ENCODE data around the gene PPIL1. TPM values are rescaled to one million over a fixed set of nuclear protein-coding genes. Genes with fewer than 3 reads are reported as not detected.

Gene PPIL1
- total RNA-seq, 1 experiment from 2014 or later: 72.0 TPM

GRCh38 chr6:36855750-36856149 is 18.9 kb downstream of the PPIL1 start:
- DNase-seq (ENCODE audit: low spot score): no peak
- Histone ChIP-seq H3K36me3 (ENCODE audit: insufficient read depth, low read length, poor library complexity, severe bottlenecking) (peaks cover 37% of the 10 kb centered on the region), H3K27me3 (replicated peaks; ENCODE audit: insufficient read depth, low read depth, low read length, poor library complexity) (no peaks in the 10 kb centered on the region), H3K9me3 (ENCODE audit: low read depth, low read length, poor library complexity, severe bottlenecking) (no peaks in the 10 kb centered on the region), H3K4me1 (ENCODE audit: insufficient read depth, low read length, poor library complexity, severe bottlenecking) (peaks cover 14% of the 10 kb centered on the region), H3K27ac (ENCODE audit: low read depth, low read length, poor library complexity, severe bottlenecking) (no peak overlapping the region), H3K4me3 (ENCODE audit: low read depth, low read length, poor library complexity, severe bottlenecking) (no peak overlapping the region)
- no peak for TF ChIP-seq CTCF (conservative IDR thresholded peaks at IDR 0.05; ENCODE audit: low read depth, low read length)
- no peak for TF ChIP-seq EZH2 (IDR thresholded peaks at IDR 0.05; ENCODE audit: borderline replicate concordance, low read depth, low read length, poor library complexity, severe bottlenecking)
- CTCF ChIA-PET: no interaction called here
- POLR2A ChIA-PET (ENCODE audit: low non-redundant PET): no interaction called here
- intact Hi-C loops (cut with micrococcal nuclease; ENCODE audit: unreplicated experiment): no loop called here
- no TSS peak for BruUV-seq (replicated peaks)

GRCh38 chr6:36853325-36853724 is 21.3 kb downstream of the PPIL1 start:
- BruUV-seq (replicated peaks): no TSS peak
- no peak for TF ChIP-seq CTCF (conservative IDR thresholded peaks at IDR 0.05; ENCODE audit: low read depth, low read length)
- TF ChIP-seq EZH2 (IDR thresholded peaks at IDR 0.05; ENCODE audit: borderline replicate concordance, low read depth, low read length, poor library complexity, severe bottlenecking): no peak
- Histone ChIP-seq H3K27ac (ENCODE audit: low read depth, low read length, poor library complexity, severe bottlenecking) (peak overlapping the region; percentile 89), H3K27me3 (replicated peaks; ENCODE audit: insufficient read depth, low read depth, low read length, poor library complexity) (no peaks in the 10 kb centered on the region), H3K9me3 (ENCODE audit: low read depth, low read length, poor library complexity, severe bottlenecking) (no peaks in the 10 kb centered on the region), H3K4me1 (ENCODE audit: insufficient read depth, low read length, poor library complexity, severe bottlenecking) (peaks cover 14% of the 10 kb centered on the region), H3K4me3 (ENCODE audit: low read depth, low read length, poor library complexity, severe bottlenecking) (no peak overlapping the region), H3K36me3 (ENCODE audit: insufficient read depth, low read length, poor library complexity, severe bottlenecking) (peaks cover 41% of the 10 kb centered on the region)
- ChIA-PET POLR2A (ENCODE audit: low non-redundant PET) (no interaction called here), CTCF (interaction anchor here (1.2 kb wide), 1 partner anchor 87 kb away, joined by 3 read pairs; no protein-coding TSS in a partner anchor)
- intact Hi-C loops (cut with micrococcal nuclease; ENCODE audit: unreplicated experiment): no loop called here
- peak; percentile 73 for DNase-seq (ENCODE audit: low spot score)

- no peaks in the 10 kb centered on the region for H3K27me3 ChIP-seq (replicated peaks; ENCODE audit: insufficient read depth, low read depth, low read length, poor library complexity)
- no peak overlapping the region for H3K4me3 ChIP-seq (ENCODE audit: low read depth, low read length, poor library complexity, severe bottlenecking)
- peaks cover 41% of the 10 kb centered on the region for H3K36me3 ChIP-seq (ENCODE audit: insufficient read depth, low read length, poor library complexity, severe bottlenecking)
- peak overlapping the region; percentile 89 for H3K27ac ChIP-seq (ENCODE audit: low read depth, low read length, poor library complexity, severe bottlenecking)
- no TSS peak for BruUV-seq (replicated peaks)
- intact Hi-C loops (cut with micrococcal nuclease; ENCODE audit: unreplicated experiment): no loop called here
- TF ChIP-seq EZH2 (IDR thresholded peaks at IDR 0.05; ENCODE audit: borderline replicate concordance, low read depth, low read length, poor library complexity, severe bottlenecking) (no peak), CTCF (conservative IDR thresholded peaks at IDR 0.05; ENCODE audit: low read depth, low read length) (no peak)
- H3K9me3 ChIP-seq (ENCODE audit: low read depth, low read length, poor library complexity, severe bottlenecking): no peaks in the 10 kb centered on the region
- ChIA-PET POLR2A (ENCODE audit: low non-redundant PET) (no interaction called here), CTCF (interaction anchor here (1.2 kb wide), 1 partner anchor 87 kb away, joined by 3 read pairs; no protein-coding TSS in a partner anchor)
- H3K4me1 ChIP-seq (ENCODE audit: insufficient read depth, low read length, poor library complexity, severe bottlenecking): peaks cover 14% of the 10 kb centered on the region
- peak; percentile 21 for DNase-seq (ENCODE audit: low spot score)
Measured at GRCh38 chr6:36852481-36853147, 22.0 kb downstream of the PPIL1 start.
